HCT116 (cell line): ENCODE measurements around the gene LORICRIN. TPM values are rescaled to one million over a fixed set of nuclear protein-coding genes. Genes with fewer than 3 reads are reported as not detected.

Source experiments
- ATAC-seq: fragments of 200-7000 bp; cut with Tn5 transposase; 2 replicates; pipeline ENCODE4 v1.9.1; 2020; ENCODE audit warnings: mild to moderate bottlenecking, moderate library complexity
- BruUV-seq: library from RNA; stranded (reverse); fragments of 400-500 nt; replicated peaks from 2 replicates; lab custom pipeline; 2021; lab: Mats Ljungman, UMichigan
- CTCF ChIA-PET: fragments of 300-600 bp; sonication (Branson Sonifier 250); formaldehyde crosslinking; loops from one replicate; lab custom pipeline; 2021; ENCODE audit warnings: antibody characterized with exemption; lab: Charles Lee
- POLR2A ChIA-PET: fragments of 300-600, 350-600 bp; sonication (Branson Sonifier 250); formaldehyde crosslinking; loops from one replicate; lab custom pipeline; 2021; ENCODE audit warnings: antibody characterized with exemption; lab: Charles Lee
- RAD21 ChIA-PET, 2 experiments: fragments of 300-600 bp; sonication (Branson Sonifier 250); formaldehyde crosslinking; loops; one replicate each; lab custom pipeline; 2023; ENCODE audit warnings: low total read pairs in 2 of 2; ENCODE audit not compliant: uncharacterized antibody in 2 of 2, unreplicated experiment in 2 of 2, low non-redundant PET in 1 of 2; lab: Charles Lee
- DNase-seq: peaks from one replicate; pipeline ENCODE4 v3.0.0-alpha.2; 2010; ENCODE audit warnings: low read depth, low spot score
- H2AFZ ChIP-seq: fragments of 200-600 bp; shearing (Covaris generic), sonication (generic); 2 replicates; pipeline ENCODE4 v1.6.1; 2017; ENCODE audit warnings: low read depth, mixed run types, mixed read lengths, antibody characterized with exemption, low read length; ENCODE audit not compliant: poor library complexity, severe bottlenecking
- H3K27ac ChIP-seq: 2 replicates; pipeline ENCODE4 v1.5.1; 2012; ENCODE audit warnings: low read depth, low read length
- H3K27me3 ChIP-seq: fragments of 200-600 bp; sonication (generic); 2 replicates; pipeline ENCODE4 v1.6.1; 2016; ENCODE audit warnings: mixed run types, low read length, mixed read lengths; ENCODE audit not compliant: insufficient read depth
- H3K36me3 ChIP-seq, 2 experiments: fragments of 200-500 bp in 1 of 2; fragments of 200-600 bp in 1 of 2; sonication (Bioruptor generic) in 1 of 2; sonication (generic) in 1 of 2; 2 replicates each; pipeline versions ENCODE4 v1.5.1 to v1.6.1; 2014 to 2016; ENCODE audit warnings: low read length in 2 of 2, inconsistent platforms in 1 of 2, mixed read lengths in 1 of 2, mixed run types in 1 of 2; ENCODE audit not compliant: insufficient read depth in 2 of 2, control insufficient read depth in 1 of 2
- H3K4me1 ChIP-seq, 2 experiments: fragments of 200-600 bp in 1 of 2; sonication (generic) in 1 of 2; 2 replicates each; pipeline versions ENCODE4 v1.5.1 to v1.6.1; 2012 to 2017; ENCODE audit warnings: low read length in 2 of 2, inconsistent platforms in 1 of 2, mild to moderate bottlenecking in 1 of 2, mixed read lengths in 1 of 2, mixed run types in 1 of 2, moderate library complexity in 1 of 2; ENCODE audit not compliant: insufficient read depth in 2 of 2, control insufficient read depth in 1 of 2
- H3K4me2 ChIP-seq: fragments of 200-600 bp; sonication (generic); 2 replicates; pipeline ENCODE4 v1.6.1; 2017; ENCODE audit warnings: mixed run types, low read length, mixed read lengths
- H3K4me3 ChIP-seq, 2 experiments: fragments of 200-600 bp in 1 of 2; sonication (generic) in 1 of 2; replicated peaks in 1 of 2; 2 replicates each; pipeline ENCODE4 v1.5.1; 2011 to 2016; ENCODE audit warnings: low read length in 2 of 2, control low read depth in 1 of 2, low read depth in 1 of 2, mild to moderate bottlenecking in 1 of 2, mixed read lengths in 1 of 2, mixed run types in 1 of 2
- H3K79me2 ChIP-seq: fragments of 200-600 bp; sonication (generic); 2 replicates; pipeline ENCODE4 v1.6.1; 2017; ENCODE audit warnings: mild to moderate bottlenecking, mixed run types, low read length, moderate library complexity, mixed read lengths; ENCODE audit not compliant: insufficient read depth
- H3K9ac ChIP-seq: fragments of 200-600 bp; sonication (generic); 2 replicates; pipeline ENCODE4 v1.6.1; 2016; ENCODE audit warnings: low read length, mixed read lengths
- H3K9me2 ChIP-seq: fragments of 200-600 bp; sonication (generic), shearing (Covaris generic); 2 replicates; pipeline ENCODE4 v1.6.1; 2017; ENCODE audit warnings: mixed run types, mild to moderate bottlenecking, moderate library complexity; ENCODE audit not compliant: insufficient read depth
- H3K9me3 ChIP-seq, 2 experiments: fragments of 200-500 bp in 1 of 2; fragments of 200-600 bp in 1 of 2; sonication (Bioruptor generic) in 1 of 2; sonication (generic) in 1 of 2; 2 replicates each; pipeline ENCODE4 v1.6.1; 2014 to 2017; ENCODE audit warnings: low read length in 2 of 2, mixed read lengths in 2 of 2, inconsistent platforms in 1 of 2, low read depth in 1 of 2, mild to moderate bottlenecking in 1 of 2, mixed run types in 1 of 2, moderate library complexity in 1 of 2; ENCODE audit not compliant: control insufficient read depth in 1 of 2, insufficient read depth in 1 of 2
- H4K20me1 ChIP-seq: fragments of 200-600 bp; sonication (generic), shearing (Covaris generic); 2 replicates; pipeline ENCODE4 v1.6.1; 2017; ENCODE audit warnings: mixed run types, mild to moderate bottlenecking, moderate library complexity; ENCODE audit not compliant: insufficient read depth
- CBX3 ChIP-seq: IDR thresholded peaks from 2 replicates; pipeline ENCODE4 v1.6.1; 2012; ENCODE audit warnings: low read depth
- JUND ChIP-seq: IDR thresholded peaks from 2 replicates; pipeline ENCODE4 v1.6.1; 2012
- POLR2AphosphoS5 ChIP-seq: IDR thresholded peaks from 2 replicates; pipeline ENCODE4 v1.6.1; 2011; ENCODE audit warnings: mild to moderate bottlenecking, low read depth, low read length, moderate library complexity
- RAD21 ChIP-seq: IDR thresholded peaks from 2 replicates; pipeline ENCODE4 v1.6.1; 2012; ENCODE audit warnings: low read depth, mild to moderate bottlenecking
- SIN3A ChIP-seq: IDR thresholded peaks from 2 replicates; pipeline ENCODE4 v1.6.1; 2012; ENCODE audit warnings: low read depth
- TCF7L2 ChIP-seq: IDR thresholded peaks from 2 replicates; pipeline ENCODE4 v1.7.0; 2011; ENCODE audit warnings: borderline replicate concordance, inconsistent platforms; ENCODE audit not compliant: insufficient read depth, insufficient read length; ENCODE audit errors: extremely low read depth
- ZFX ChIP-seq: fragments of 450-650 bp; IDR thresholded peaks from 2 replicates; pipeline ENCODE4 v1.6.1; 2017
- ZNF274 ChIP-seq: fragments of 200-500 bp; sonication (Bioruptor generic); IDR thresholded peaks from 2 replicates; pipeline ENCODE4 v1.6.1; 2014; ENCODE audit warnings: mild to moderate bottlenecking, low read depth, low read length, inconsistent platforms
- intact Hi-C: fragments of 100-400 bp; cut with micrococcal nuclease; formaldehyde crosslinking; loops from 2 replicates; pipeline ENCODE4 v1.10.0; 2022
- total RNA-seq: library from RNA; stranded (reverse); gene quantifications from one replicate; pipeline ENCODE4 v1.2.1, GENCODE V29; 2021; ENCODE audit not compliant: unreplicated experiment
- TF ChIP-seq, protein P1 (sequence below): IDR thresholded peaks from 2 replicates; pipeline ENCODE4 v1.6.1; 2012

The LORICRIN gene
- total RNA-seq, 1 experiment from 2014 or later: not detected

DNA sequence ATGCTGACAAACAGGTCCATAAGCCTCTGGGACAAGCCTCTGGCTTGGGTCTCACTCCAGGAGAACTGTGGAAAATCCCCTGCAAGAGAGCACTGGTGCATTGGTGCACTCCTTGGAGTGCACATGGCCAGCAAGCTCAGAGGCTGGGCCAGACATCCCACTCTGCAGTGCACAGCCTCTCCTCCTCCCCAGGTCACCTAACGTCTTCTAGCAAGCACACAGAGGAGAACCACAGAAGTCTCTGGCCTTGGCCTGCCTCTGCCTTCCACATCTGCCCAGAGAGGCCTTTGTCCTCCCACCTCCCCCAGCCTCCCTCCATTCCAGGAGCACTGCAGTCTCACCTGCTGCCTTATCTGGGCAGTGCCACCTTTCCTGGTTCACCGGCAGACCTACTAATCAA, 49.1 kb downstream of the LORICRIN start:
- Histone ChIP-seq H3K4me1 (no peaks in the 10 kb centered on the region), H4K20me1 (no peaks in the 10 kb centered on the region), H3K79me2 (no peaks in the 10 kb centered on the region), H2AFZ (no peak overlapping the region), H3K9me2 (no peaks in the 10 kb centered on the region), H3K9me3 (no peaks in the 10 kb centered on the region), H3K4me2 (no peak overlapping the region), H3K27me3 (peaks cover 22% of the 10 kb centered on the region), H3K36me3 (no peaks in the 10 kb centered on the region), H3K9ac (no peak overlapping the region), H3K27ac (no peak overlapping the region), H3K4me3 (no peak overlapping the region)
- intact Hi-C loops: no loop called here
- TF ChIP-seq ZFX: no peak
- TF ChIP-seq JUND: no peak
- no peak for TF ChIP-seq SIN3A
- TF ChIP-seq POLR2AphosphoS5: no peak
- TF ChIP-seq, protein P1, sequence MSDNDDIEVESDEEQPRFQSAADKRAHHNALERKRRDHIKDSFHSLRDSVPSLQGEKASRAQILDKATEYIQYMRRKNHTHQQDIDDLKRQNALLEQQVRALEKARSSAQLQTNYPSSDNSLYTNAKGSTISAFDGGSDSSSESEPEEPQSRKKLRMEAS: no peak
- TF ChIP-seq ZNF274: no peak
- no peak for TF ChIP-seq RAD21
- no peak for TF ChIP-seq TCF7L2
- ChIA-PET POLR2A (no interaction called here), RAD21 (no interaction called here), CTCF (no interaction called here)
- no peak for DNase-seq
- no TSS peak for BruUV-seq
- ATAC-seq: no peak

DNA sequence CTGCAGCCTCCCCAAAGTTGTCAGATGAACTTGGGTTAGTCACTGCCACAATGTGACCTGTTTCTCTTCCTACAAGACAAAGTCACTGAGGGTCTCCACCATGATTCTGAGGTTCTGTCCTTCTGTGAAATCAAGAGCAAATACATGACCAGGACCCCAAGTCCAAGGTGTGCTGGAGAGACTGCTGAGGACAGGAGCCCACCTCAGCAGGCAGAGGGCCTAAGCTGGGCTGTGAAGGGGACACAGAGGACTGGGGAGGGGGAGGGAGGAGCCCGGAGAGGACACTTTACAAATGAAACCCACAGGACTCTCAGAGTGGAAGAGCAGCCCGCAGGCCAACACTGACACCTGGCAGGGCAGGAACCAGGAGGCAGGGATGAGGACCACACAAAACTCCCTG, 50.0 kb downstream of the LORICRIN start:
- DNase-seq: no peak
- H4K20me1 ChIP-seq: no peaks in the 10 kb centered on the region
- no peaks in the 10 kb centered on the region for H3K36me3 ChIP-seq
- intact Hi-C loops: no loop called here
- H3K27ac ChIP-seq: no peak overlapping the region
- BruUV-seq: no TSS peak
- H3K27me3 ChIP-seq: peaks cover 14% of the 10 kb centered on the region
- TF ChIP-seq SIN3A (no peak), JUND (no peak), CBX3 (no peak), TCF7L2 (no peak)
- TF ChIP-seq, all 23 proteins: peak for 0
- no peak for ATAC-seq
- no peaks in the 10 kb centered on the region for H3K9me3 ChIP-seq
- no peaks in the 10 kb centered on the region for H3K79me2 ChIP-seq
- H3K9me2 ChIP-seq: no peaks in the 10 kb centered on the region
- CTCF ChIA-PET: no interaction called here
- H3K9ac ChIP-seq: no peak overlapping the region
- H2AFZ ChIP-seq: no peak overlapping the region
- no peak overlapping the region for H3K4me2 ChIP-seq
- RAD21 ChIA-PET: no interaction called here
- POLR2A ChIA-PET: no interaction called here
- H3K4me1 ChIP-seq: no peaks in the 10 kb centered on the region
- no peak overlapping the region for H3K4me3 ChIP-seq
